GM21825 (cell line): ENCODE measurements around the gene DQX1.

Source experiments
- ATAC-seq: cut with Tn5 transposase; IDR thresholded peaks from one replicate; pipeline ENCODE4 v1.9.1; 2021; ENCODE audit warnings: mild to moderate bottlenecking, moderate library complexity; ENCODE audit not compliant: unreplicated experiment

The DQX1 gene

GRCh38 chr2:74533464-74533863 is 7.4 kb upstream of the DQX1 start:
- ATAC-seq = no peak

- no peak for ATAC-seq
Measured at GRCh38 chr2:74532222-74532621, 6.2 kb upstream of the DQX1 start.

GRCh38 chr2:74531666-74532065 is 5.6 kb upstream of the DQX1 start:
- ATAC-seq = no peak

- peak; percentile 33 for ATAC-seq
Measured at GRCh38 chr2:74530239-74531187, 4.5 kb upstream of the DQX1 start.

- ATAC-seq = peak; percentile 76
Measured at GRCh38 chr2:74529357-74530238, 3.6 kb upstream of the DQX1 start, which contains the start of the genes AUP1 and HTRA2. Gene AUP1, minus strand, starts transcription at chr2:74529706. Its CDS starts 77 bp downstream, at chr2:74529629. Gene HTRA2, plus strand, starts transcription at chr2:74529933. Its CDS starts 74 bp downstream, at chr2:74530007.

- peak; percentile 6 for ATAC-seq
Measured at GRCh38 chr2:74528600-74529356, 2.7 kb upstream of the DQX1 start.

- ATAC-seq = no peak
Measured at GRCh38 chr2:74527741-74528140, 1.7 kb upstream of the DQX1 start.

- no peak for ATAC-seq
Measured at GRCh38 chr2:74526649-74527230, 709 bp upstream of the DQX1 start.

GRCh38 chr2:74524955-74525716 is 895 bp downstream of the DQX1 start:
- no peak for ATAC-seq

- no peak for ATAC-seq
Measured at GRCh38 chr2:74524005-74524404, 2.0 kb downstream of the DQX1 start.

GRCh38 chr2:74522516-74522915 is 3.5 kb downstream of the DQX1 start:
- no peak for ATAC-seq

- no peak for ATAC-seq
Measured at GRCh38 chr2:74516650-74517049, 9.4 kb downstream of the DQX1 start.

GRCh38 chr2:74515981-74516633 is 9.9 kb downstream of the DQX1 start:
- ATAC-seq = peak; percentile 60

GRCh38 chr2:74515271-74515980 is 10.6 kb downstream of the DQX1 start:
- no peak for ATAC-seq

- no peak for ATAC-seq
Measured at GRCh38 chr2:74514368-74515270, 11.4 kb downstream of the DQX1 start, which contains the start of gene TLX2. Gene TLX2, plus strand, starts transcription at chr2:74514450. Its CDS starts 357 bp downstream, at chr2:74514807.

GRCh38 chr2:74513605-74514367 is 12.2 kb downstream of the DQX1 start:
- ATAC-seq = no peak
